Jurkat, Clone E6-1 (cell line): ENCODE data around the gene ZFYVE28.

Source experiments
- DNase-seq: peaks from one replicate; pipeline ENCODE4 v3.0.0-alpha.2; 2011; ENCODE audit warnings: low read depth, low spot score
- H3K4me3 ChIP-seq: 2 replicates; pipeline ENCODE4 v1.5.1; 2011; ENCODE audit warnings: mild to moderate bottlenecking, low read length, control low read depth, moderate library complexity

The ZFYVE28 gene

GRCh38 chr4:2250357-2251072, 167.9 kb downstream of the ZFYVE28 start:
- no peak for DNase-seq
- no peak overlapping the region for H3K4me3 ChIP-seq

DNA sequence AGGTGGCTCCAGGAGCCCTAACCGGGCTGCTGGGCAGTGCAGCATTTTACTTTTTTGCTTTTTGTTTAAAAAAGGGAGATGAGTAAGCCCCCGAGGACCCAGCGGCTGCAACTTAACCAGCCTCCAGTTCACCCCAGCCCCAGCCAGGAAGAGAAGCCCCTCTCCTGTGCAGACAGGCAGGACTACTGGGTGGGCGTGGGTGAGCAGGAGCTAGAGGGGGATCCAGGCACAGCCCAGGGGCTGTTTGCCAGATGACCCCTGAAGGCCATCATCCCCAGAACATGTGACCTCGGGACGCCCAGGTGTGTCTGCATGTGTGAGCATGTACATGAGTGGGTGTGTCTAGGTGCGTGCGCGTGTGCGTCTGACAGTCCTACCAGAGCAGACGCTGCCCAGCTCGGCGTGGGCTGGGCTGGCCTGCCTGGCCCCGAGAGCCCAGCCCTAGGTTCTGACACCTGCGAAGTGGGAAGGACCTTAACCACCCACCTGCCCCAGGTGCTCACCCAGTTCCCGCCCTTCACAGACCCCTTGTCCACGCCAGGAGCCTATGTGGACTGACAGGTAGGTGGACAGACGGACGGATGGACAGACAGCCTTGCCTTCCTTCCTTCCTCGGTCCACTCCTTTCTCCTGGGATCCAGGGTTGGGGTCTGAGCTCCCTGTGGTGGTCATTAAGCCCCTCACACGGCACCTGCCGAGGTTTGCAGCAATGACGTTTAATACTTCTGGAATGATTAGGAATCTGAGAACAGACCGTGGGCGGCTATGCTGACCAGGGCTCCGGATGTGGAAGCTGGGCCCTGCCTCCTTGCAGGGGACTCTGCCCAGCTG, 168.7 kb downstream of the ZFYVE28 start:
- no peak overlapping the region for H3K4me3 ChIP-seq
- no peak for DNase-seq

- no peak for DNase-seq
Measured at GRCh38 chr4:2248821-2249261, 169.6 kb downstream of the ZFYVE28 start.

DNA sequence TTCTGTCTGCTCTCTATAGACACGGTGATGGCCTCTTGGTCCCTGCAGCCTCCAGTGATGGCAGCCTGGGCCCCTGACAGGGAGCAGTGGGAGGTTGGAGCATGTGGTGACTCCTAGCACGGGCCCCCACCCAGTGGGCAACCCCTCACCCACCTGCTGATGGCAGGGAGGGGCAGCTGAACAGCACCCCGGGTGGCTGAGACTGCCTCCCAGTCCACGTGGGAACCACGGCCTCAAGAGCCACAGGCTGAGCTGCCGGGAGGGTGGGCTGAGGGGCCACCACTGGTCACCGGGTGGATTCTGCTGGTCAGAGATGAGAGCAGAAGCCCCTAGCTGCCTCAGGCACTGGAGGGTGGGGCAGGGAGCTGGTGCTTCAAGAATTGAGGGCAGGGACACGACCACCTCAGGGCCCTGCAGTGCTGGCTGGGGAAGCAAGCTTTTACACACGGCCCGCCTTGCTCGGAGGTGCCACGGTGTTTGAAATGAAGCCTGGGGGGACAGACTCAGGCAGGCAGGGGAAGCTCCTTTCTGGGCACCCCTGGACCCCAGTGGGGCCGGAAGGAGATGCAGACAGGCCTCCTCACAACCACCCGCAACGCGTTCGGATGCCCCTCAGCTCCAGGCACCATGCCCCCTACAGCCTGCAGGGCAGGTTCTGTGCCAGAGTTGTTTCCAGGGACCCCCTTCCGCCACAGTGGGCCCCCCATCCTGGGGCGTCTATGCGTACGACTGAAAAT, 170.2 kb downstream of the ZFYVE28 start:
- no peak for DNase-seq
- H3K4me3 ChIP-seq = no peak overlapping the region

More at GRCh38 chr4:2248821-2249261, 169.6 kb downstream of the ZFYVE28 start:
- H3K4me3 ChIP-seq = no peak overlapping the region

GRCh38 chr4:2247128-2248043, 171.1 kb downstream of the ZFYVE28 start:
- DNase-seq = no peak
- no peak overlapping the region for H3K4me3 ChIP-seq

GRCh38 chr4:2246384-2247127, 171.9 kb downstream of the ZFYVE28 start:
- DNase-seq = no peak
- no peak overlapping the region for H3K4me3 ChIP-seq

DNA sequence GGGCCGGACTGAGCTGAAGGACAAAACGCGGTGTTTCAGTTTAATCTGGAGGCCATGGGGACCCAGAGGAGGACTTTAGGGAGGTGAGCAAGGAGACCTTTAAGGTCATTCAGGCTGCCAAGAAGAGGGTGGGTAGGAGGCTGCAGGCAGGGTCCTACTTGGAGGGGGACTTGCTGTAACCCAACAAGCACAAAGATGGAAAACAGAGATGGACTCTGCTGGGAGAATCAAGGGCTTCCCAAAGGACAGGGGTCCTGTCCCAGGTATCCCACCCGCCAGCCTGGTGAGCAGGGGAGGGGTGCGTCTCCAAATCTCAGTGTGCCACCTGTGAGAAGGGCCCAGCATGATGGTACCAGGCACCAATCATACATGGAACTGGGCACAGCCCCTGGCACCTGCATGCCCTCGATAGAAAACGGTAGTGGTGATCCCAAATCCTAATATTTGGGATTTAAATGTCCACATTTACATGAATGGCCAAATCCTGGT, 172.6 kb downstream of the ZFYVE28 start:
- no peak overlapping the region for H3K4me3 ChIP-seq
- DNase-seq = no peak

GRCh38 chr4:2245057-2245786, 173.2 kb downstream of the ZFYVE28 start:
- H3K4me3 ChIP-seq = no peak overlapping the region
- no peak for DNase-seq

- H3K4me3 ChIP-seq = no peak overlapping the region
- no peak for DNase-seq
Measured at GRCh38 chr4:2243681-2244380, 174.6 kb downstream of the ZFYVE28 start.

DNA sequence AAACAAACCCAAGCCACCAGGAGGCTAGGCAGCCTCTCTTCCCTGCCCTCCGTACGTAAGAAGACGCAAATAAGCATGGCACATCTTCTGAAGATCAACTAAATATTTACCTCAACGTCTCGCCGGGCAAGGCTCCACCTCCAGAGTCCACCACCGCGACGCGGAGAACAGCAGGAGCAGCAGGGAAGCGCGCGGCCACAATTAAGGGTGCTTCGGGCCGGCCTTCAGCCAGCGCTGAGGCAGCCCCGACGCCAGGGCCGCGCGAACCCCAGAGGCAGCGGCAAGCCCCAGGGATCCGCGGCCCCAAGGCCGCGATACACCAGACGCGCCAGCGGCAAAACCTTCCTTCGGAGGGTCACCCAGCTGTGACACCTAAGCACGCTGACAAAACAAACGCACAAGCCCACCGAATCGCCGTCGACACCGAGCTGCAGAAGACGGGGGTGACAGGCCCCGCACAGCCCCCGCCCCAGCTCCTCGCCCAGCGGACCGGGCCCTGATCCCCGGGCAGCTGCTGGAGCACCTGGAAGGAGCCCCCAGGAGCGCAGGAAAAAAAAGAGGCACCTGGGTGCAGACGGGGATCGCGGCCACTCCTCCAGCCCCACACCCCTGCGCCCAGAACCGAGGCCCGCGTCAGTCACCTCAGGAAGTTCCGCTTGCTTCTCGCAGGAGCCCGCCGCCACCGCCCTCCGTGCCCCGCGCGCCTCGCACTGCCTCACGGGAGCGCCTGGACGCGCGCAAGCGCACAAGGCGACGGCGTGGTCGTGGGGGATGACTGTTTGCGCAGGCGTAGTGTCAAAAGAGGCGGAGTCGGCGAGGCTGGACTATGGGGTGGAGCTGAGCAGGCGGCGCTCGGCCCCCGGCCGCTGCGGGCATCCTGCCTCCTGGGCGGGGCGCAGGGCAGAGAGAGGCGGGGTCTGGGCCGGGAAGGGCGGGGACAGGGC, 176.8 kb downstream of the ZFYVE28 start, which contains the start of the genes HAUS3 and POLN:
Gene HAUS3, minus strand, starts transcription at position 712 of the 944 bp plus-strand sequence. CDS start 1,175 bp downstream, outside the sequence.
Gene POLN, minus strand, starts transcription at position 712 of the 944 bp plus-strand sequence. CDS start 12,890 bp downstream, outside the sequence.
- H3K4me3 ChIP-seq = peak within 1 kb of the TSS; percentile 89
- DNase-seq = peak; percentile 95

- DNase-seq = no peak
- peak overlapping the region; percentile 89 for H3K4me3 ChIP-seq
Measured at GRCh38 chr4:2241003-2241402, 177.4 kb downstream of the ZFYVE28 start.

GRCh38 chr4:2236944-2237666, 181.3 kb downstream of the ZFYVE28 start:
- H3K4me3 ChIP-seq = no peak overlapping the region
- DNase-seq = no peak

GRCh38 chr4:2231082-2231481, 187.4 kb downstream of the ZFYVE28 start:
- H3K4me3 ChIP-seq = no peak overlapping the region
- DNase-seq = no peak

- H3K4me3 ChIP-seq = no peak overlapping the region
- no peak for DNase-seq
Measured at GRCh38 chr4:2226261-2226660, 192.2 kb downstream of the ZFYVE28 start.

- H3K4me3 ChIP-seq = no peak overlapping the region
- no peak for DNase-seq
Measured at GRCh38 chr4:2222838-2223237, 195.6 kb downstream of the ZFYVE28 start.
